CD8-positive, alpha-beta memory T cell (primary cell): ENCODE data around the gene MCC. TPM values are rescaled to one million over a fixed set of nuclear protein-coding genes. Genes with fewer than 3 reads are reported as not detected.
A peak's percentile ranks its signal among the peaks of the same experiment; 100 is the strongest.

ENCODE experiments used
- CTCF ChIA-PET: fragments of 350-600 bp; sonication (Branson Sonifier 250); formaldehyde crosslinking; loops from one replicate; lab custom pipeline; 2021; ENCODE audit warnings: antibody characterized with exemption; lab: Charles Lee
- POLR2A ChIA-PET: fragments of 350-600 bp; sonication (Branson Sonifier 250); formaldehyde crosslinking; loops from one replicate; lab custom pipeline; 2021; ENCODE audit warnings: antibody characterized with exemption; lab: Charles Lee
- DNase-seq, 5 donors: peaks; one replicate each; pipeline versions ENCODE4 v3.0.0 to v3.0.0-alpha.2; 2020 to 2022; ENCODE audit warnings: mixed read lengths in 1 of 5
- H3K27ac ChIP-seq: one replicate; pipeline ENCODE4 v1.7.0; 2013; ENCODE audit warnings: low read depth, mild to moderate bottlenecking, low read length, moderate library complexity
- H3K27me3 ChIP-seq: 2 replicates; pipeline ENCODE4 v1.7.0; 2013; ENCODE audit warnings: low read length, mild to moderate bottlenecking; ENCODE audit not compliant: insufficient read depth, poor library complexity, severe bottlenecking
- H3K36me3 ChIP-seq: 2 replicates; pipeline ENCODE4 v1.7.0; 2013; ENCODE audit warnings: mild to moderate bottlenecking, low read length, moderate library complexity; ENCODE audit not compliant: insufficient read depth
- H3K4me1 ChIP-seq: 2 replicates; pipeline ENCODE4 v1.7.0; 2013; ENCODE audit warnings: mild to moderate bottlenecking, low read length, moderate library complexity; ENCODE audit not compliant: insufficient read depth
- H3K4me3 ChIP-seq: 2 replicates; pipeline ENCODE4 v1.7.0; 2013; ENCODE audit warnings: mild to moderate bottlenecking, low read length
- H3K9me3 ChIP-seq: 2 replicates; pipeline ENCODE4 v1.7.0; 2013; ENCODE audit warnings: mild to moderate bottlenecking, low read length
- H3K27ac Mint-ChIP-seq, 8 donors: one replicate each; pipeline ENCODE4 v1.8.0; 2020 to 2021; ENCODE audit warnings: mixed read lengths in 8 of 8, mild to moderate bottlenecking in 6 of 8, inconsistent platforms in 3 of 8, moderate library complexity in 3 of 8
- H3K27me3 Mint-ChIP-seq, 2 donors: one replicate each; pipeline ENCODE4 v1.8.0; 2020 to 2021; ENCODE audit warnings: mixed read lengths in 2 of 2, mild to moderate bottlenecking in 1 of 2, moderate library complexity in 1 of 2
- H3K36me3 Mint-ChIP-seq, 3 donors: one replicate each; pipeline ENCODE4 v1.8.0; 2020 to 2021; ENCODE audit warnings: mixed read lengths in 3 of 3, inconsistent platforms in 1 of 3, mild to moderate bottlenecking in 1 of 3
- H3K4me1 Mint-ChIP-seq, 3 donors: one replicate each; pipeline ENCODE4 v1.8.0; 2020 to 2021; ENCODE audit warnings: mixed read lengths in 3 of 3, inconsistent platforms in 1 of 3, mild to moderate bottlenecking in 1 of 3
- H3K4me3 Mint-ChIP-seq, 7 donors: one replicate each; pipeline ENCODE4 v1.8.0; 2020 to 2021; ENCODE audit warnings: mixed read lengths in 7 of 7, mild to moderate bottlenecking in 6 of 7, moderate library complexity in 4 of 7, inconsistent platforms in 2 of 7
- H3K9me3 Mint-ChIP-seq, 5 donors: one replicate each; pipeline ENCODE4 v1.8.0; 2020 to 2022; ENCODE audit warnings: mixed read lengths in 5 of 5, mild to moderate bottlenecking in 3 of 5, moderate library complexity in 2 of 5, inconsistent platforms in 1 of 5
- polyA plus RNA-seq: library from polyadenylated mRNA; unstranded; fragments of 300-500 nt; fragmentation: Illumina TruSeq; gene quantifications from one replicate; pipeline ENCODE4 v1.2.3, GENCODE V29; 2021
- total RNA-seq, 2 experiments: library from RNA; stranded (reverse); gene quantifications; one replicate each; pipeline ENCODE4 v1.2.3, GENCODE V29; 2021

The MCC gene
- total and polyA plus RNA-seq, 3 experiments from 2014 or later: 4.2 to 5.4 (median 4.9) TPM

- ChIA-PET POLR2A (no interaction called here), CTCF (no interaction called here)
- H3K36me3 ChIP-seq: no peaks in the 10 kb centered on the region
- H3K27ac ChIP-seq: no peak overlapping the region
- no peak overlapping the region for H3K4me3 ChIP-seq
- H3K27me3 Mint-ChIP-seq: no peaks in the 10 kb centered on the region
- no peak overlapping the region for H3K4me3 Mint-ChIP-seq
- H3K27ac Mint-ChIP-seq: peak overlapping the region in 3 of 8 donors; percentile 30 to 40 (median 39)
- peaks cover 0 to 2% (median 0%) of the 10 kb centered on the region in 3 donors for H3K4me1 Mint-ChIP-seq
- no peaks in the 10 kb centered on the region for H3K9me3 Mint-ChIP-seq
- H3K9me3 ChIP-seq: no peaks in the 10 kb centered on the region
- no peak for DNase-seq
- no peaks in the 10 kb centered on the region for H3K27me3 ChIP-seq
- peaks cover 0 to 1% (median 0%) of the 10 kb centered on the region in 3 donors for H3K36me3 Mint-ChIP-seq
- H3K4me1 ChIP-seq: no peaks in the 10 kb centered on the region
Measured at GRCh38 chr5:113204525-113205161, 283.6 kb downstream of the MCC start.

GRCh38 chr5:113203916-113204315 lies 284.3 kb downstream of the MCC start:
- Histone ChIP-seq H3K27me3 (no peaks in the 10 kb centered on the region), H3K36me3 (no peaks in the 10 kb centered on the region), H3K4me3 (no peak overlapping the region), H3K27ac (no peak overlapping the region), H3K9me3 (no peaks in the 10 kb centered on the region), H3K4me1 (no peaks in the 10 kb centered on the region)
- no peak for DNase-seq
- Mint-ChIP-seq H3K27me3 (no peaks in the 10 kb centered on the region), H3K27ac (no peak overlapping the region), H3K36me3 (peaks cover 0 to 1% (median 0%) of the 10 kb centered on the region in 3 donors), H3K9me3 (no peaks in the 10 kb centered on the region), H3K4me3 (no peak overlapping the region), H3K4me1 (peaks cover 0 to 2% (median 0%) of the 10 kb centered on the region in 3 donors)
- POLR2A ChIA-PET: no interaction called here
- CTCF ChIA-PET: no interaction called here

GRCh38 chr5:113202746-113203716 lies 285.2 kb downstream of the MCC start:
- ChIA-PET POLR2A (no interaction called here), CTCF (interaction anchor here (1.1 kb wide), 1 partner anchor 11 kb away, joined by 3 read pairs; no protein-coding TSS in a partner anchor)
- peaks cover 0 to 1% (median 0%) of the 10 kb centered on the region in 3 donors for H3K36me3 Mint-ChIP-seq
- Histone ChIP-seq H3K4me1 (no peaks in the 10 kb centered on the region), H3K27me3 (no peaks in the 10 kb centered on the region), H3K27ac (no peak overlapping the region), H3K4me3 (no peak overlapping the region), H3K9me3 (no peaks in the 10 kb centered on the region), H3K36me3 (no peaks in the 10 kb centered on the region)
- no peak overlapping the region for H3K27ac Mint-ChIP-seq
- peaks cover 0 to 2% (median 0%) of the 10 kb centered on the region in 3 donors for H3K4me1 Mint-ChIP-seq
- H3K27me3 Mint-ChIP-seq: no peaks in the 10 kb centered on the region
- DNase-seq: no peak
- no peaks in the 10 kb centered on the region for H3K9me3 Mint-ChIP-seq
- no peak overlapping the region for H3K4me3 Mint-ChIP-seq

- no peak for DNase-seq
- ChIA-PET POLR2A (no interaction called here), CTCF (interaction anchor here (1.1 kb wide), 2 partner anchors 10 to 91 kb away, joined by 3 read pairs; no protein-coding TSS in a partner anchor)
- H3K4me1 ChIP-seq: no peaks in the 10 kb centered on the region
- no peak overlapping the region for H3K4me3 Mint-ChIP-seq
- no peaks in the 10 kb centered on the region for H3K27me3 ChIP-seq
- no peaks in the 10 kb centered on the region for H3K36me3 ChIP-seq
- H3K27me3 Mint-ChIP-seq: no peaks in the 10 kb centered on the region
- H3K27ac Mint-ChIP-seq: no peak overlapping the region
- H3K36me3 Mint-ChIP-seq: peaks cover 0 to 1% (median 0%) of the 10 kb centered on the region in 3 donors
- H3K4me3 ChIP-seq: no peak overlapping the region
- no peaks in the 10 kb centered on the region for H3K9me3 ChIP-seq
- H3K4me1 Mint-ChIP-seq: peaks cover 0 to 4% (median 0%) of the 10 kb centered on the region in 3 donors
- no peaks in the 10 kb centered on the region for H3K9me3 Mint-ChIP-seq
- no peak overlapping the region for H3K27ac ChIP-seq
Measured at GRCh38 chr5:113202287-113202686, 286.0 kb downstream of the MCC start.

GRCh38 chr5:113201715-113202114 lies 286.5 kb downstream of the MCC start:
- Histone ChIP-seq H3K4me1 (no peaks in the 10 kb centered on the region), H3K4me3 (no peak overlapping the region), H3K36me3 (no peaks in the 10 kb centered on the region), H3K27ac (no peak overlapping the region), H3K27me3 (no peaks in the 10 kb centered on the region), H3K9me3 (no peaks in the 10 kb centered on the region)
- ChIA-PET CTCF (interaction anchor here (1.1 kb wide), 1 partner anchor 92 kb away, joined by 3 read pairs; no protein-coding TSS in a partner anchor), POLR2A (no interaction called here)
- Mint-ChIP-seq H3K27me3 (no peaks in the 10 kb centered on the region), H3K36me3 (peaks cover 0 to 1% (median 0%) of the 10 kb centered on the region in 3 donors), H3K4me3 (no peak overlapping the region), H3K9me3 (no peaks in the 10 kb centered on the region), H3K4me1 (peaks cover 0 to 4% (median 0%) of the 10 kb centered on the region in 3 donors), H3K27ac (no peak overlapping the region)
- no peak for DNase-seq

- POLR2A ChIA-PET: no interaction called here
- Histone ChIP-seq H3K27ac (no peak overlapping the region), H3K36me3 (no peaks in the 10 kb centered on the region), H3K27me3 (no peaks in the 10 kb centered on the region), H3K4me3 (no peak overlapping the region), H3K4me1 (no peaks in the 10 kb centered on the region), H3K9me3 (no peaks in the 10 kb centered on the region)
- peaks cover 0 to 4% (median 0%) of the 10 kb centered on the region in 3 donors for H3K4me1 Mint-ChIP-seq
- no peak overlapping the region for H3K4me3 Mint-ChIP-seq
- H3K9me3 Mint-ChIP-seq: peaks cover 0 to 2% (median 2%) of the 10 kb centered on the region in 5 donors
- H3K36me3 Mint-ChIP-seq: peaks cover 2 to 16% (median 2%) of the 10 kb centered on the region in 3 donors
- DNase-seq: no peak
- H3K27me3 Mint-ChIP-seq: peaks cover 0 to 2% of the 10 kb centered on the region in 2 donors
- H3K27ac Mint-ChIP-seq: peak overlapping the region in 1 of 8 donors; percentile 84
- CTCF ChIA-PET: no interaction called here
Measured at GRCh38 chr5:113199122-113199905, 288.9 kb downstream of the MCC start.

- CTCF ChIA-PET: no interaction called here
- no peaks in the 10 kb centered on the region for H3K36me3 ChIP-seq
- H3K9me3 Mint-ChIP-seq: peaks cover 0 to 10% (median 7%) of the 10 kb centered on the region in 5 donors
Measured at GRCh38 chr5:113197456-113198200, 290.6 kb downstream of the MCC start.

More at GRCh38 chr5:113197456-113198200, 290.6 kb downstream of the MCC start:
- Histone ChIP-seq H3K9me3 (no peaks in the 10 kb centered on the region), H3K27me3 (no peaks in the 10 kb centered on the region), H3K4me1 (no peaks in the 10 kb centered on the region), H3K4me3 (no peak overlapping the region), H3K27ac (no peak overlapping the region)
- DNase-seq: no peak
- H3K4me3 Mint-ChIP-seq: no peak overlapping the region
- peaks cover 0 to 4% (median 0%) of the 10 kb centered on the region in 3 donors for H3K4me1 Mint-ChIP-seq
- H3K27ac Mint-ChIP-seq: no peak overlapping the region
- POLR2A ChIA-PET: no interaction called here
- H3K27me3 Mint-ChIP-seq: peaks cover 0 to 2% of the 10 kb centered on the region in 2 donors
- H3K36me3 Mint-ChIP-seq: peaks cover 2 to 28% (median 2%) of the 10 kb centered on the region in 3 donors
